ENCODE results near the gene CAMLG. TPM values are rescaled to one million over a fixed set of nuclear protein-coding genes. Genes with fewer than 3 reads are reported as not detected.

CAMLG gene
- polyA plus RNA-seq, 3 donors: 17.5 to 20.8 (median 17.8) TPM

- no CpG with 5 or more reads among the region's 3 CpGs for WGBS (ENCODE audit: insufficient coverage)
- H3K27ac ChIP-seq (ENCODE audit: low read depth in 1 of 2, low read length in 2 of 2): no peak overlapping the region
- no peak for TF ChIP-seq CTCF (IDR thresholded peaks at IDR 0.05)
Measured at GRCh38 chr5:134784946-134785620, 46.7 kb downstream of the CAMLG start.

DNA sequence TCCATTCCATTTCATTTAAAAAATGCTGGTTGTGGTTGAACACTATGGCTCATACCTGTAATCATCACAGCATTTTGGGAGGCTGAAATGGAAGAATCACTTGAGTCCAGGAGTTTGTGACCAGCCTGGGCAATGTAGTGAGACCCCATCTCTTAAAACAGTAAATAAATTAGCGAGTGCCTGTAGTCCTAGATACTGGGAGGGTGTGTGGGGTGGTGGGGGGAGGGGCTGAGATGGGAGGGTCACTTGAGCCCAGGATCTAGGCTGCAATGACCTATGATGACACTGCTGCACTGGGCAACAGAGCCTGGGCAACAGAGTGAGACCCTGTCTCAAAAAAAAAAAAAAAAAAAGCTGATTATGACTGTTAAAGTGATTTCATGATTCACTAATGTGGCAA lies 49.3 kb downstream of the CAMLG start:
- H3K36me3 Mint-ChIP-seq: peaks cover 81 to 98% of the 10 kb centered on the region in 2 donors
- H3K4me2 ChIP-seq (replicated peaks; ENCODE audit: extremely low read depth, low read length, poor library complexity, severe bottlenecking): no peak overlapping the region

More at GRCh38 chr5:134784946-134785620, 46.7 kb downstream of the CAMLG start:
- H4K20me1 ChIP-seq (ENCODE audit: insufficient read depth, low read length): no peaks in the 10 kb centered on the region
- Mint-ChIP-seq H3K9me3 (no peaks in the 10 kb centered on the region), H3K4me1 (no peaks in the 10 kb centered on the region), H3K4me3 (no peak overlapping the region), H3K27ac (no peak overlapping the region), H3K36me3 (peaks cover 73 to 96% of the 10 kb centered on the region in 2 donors), H3K27me3 (ENCODE audit: low read depth in 3 of 3) (no peaks in the 10 kb centered on the region)
- H3K36me3 ChIP-seq (replicated peaks in 1 of 2; ENCODE audit: control insufficient read depth in 1 of 2, insufficient read depth in 2 of 2, low read length in 2 of 2): peaks cover 76 to 97% of the 10 kb centered on the region in 2 donors
- H3K9me3 ChIP-seq (replicated peaks in 1 of 2; ENCODE audit: control insufficient read depth in 1 of 2, insufficient read depth in 1 of 2, low read length in 2 of 2): no peaks in the 10 kb centered on the region
- no peak for DNase-seq
- H3K4me3 ChIP-seq (replicated peaks in 1 of 3; ENCODE audit: low read depth in 2 of 3, low read length in 3 of 3): no peak overlapping the region
- no peaks in the 10 kb centered on the region for H3K27me3 ChIP-seq (ENCODE audit: control insufficient read depth in 2 of 2, insufficient read depth in 2 of 2, low read length in 2 of 2)
- H3K4me2 ChIP-seq (replicated peaks; ENCODE audit: extremely low read depth, low read length, poor library complexity, severe bottlenecking): no peak overlapping the region
- no peak overlapping the region for H3K9ac ChIP-seq (ENCODE audit: insufficient read depth, low read length, poor library complexity, severe bottlenecking)
- H3K79me2 ChIP-seq (ENCODE audit: insufficient read depth, low read length): no peaks in the 10 kb centered on the region
- intact Hi-C loops (cut with micrococcal nuclease): loop anchor here in 1 of 2 donors (5.0 kb wide), 1 partner anchor 32 kb away; no protein-coding TSS in a partner anchor
- H3K4me1 ChIP-seq (ENCODE audit: control insufficient read depth in 1 of 2, insufficient read depth in 2 of 2, low read length in 2 of 2): no peaks in the 10 kb centered on the region
- H2AFZ ChIP-seq (ENCODE audit: insufficient read depth, low read depth, low read length, poor library complexity, severe bottlenecking): no peak overlapping the region

More for the DNA sequence above, 49.3 kb downstream of the CAMLG start:
- H4K20me1 ChIP-seq (ENCODE audit: insufficient read depth, low read length): no peaks in the 10 kb centered on the region
- WGBS (ENCODE audit: insufficient coverage): no CpG with 5 or more reads among the region's 1 CpG
- no peaks in the 10 kb centered on the region for H3K79me2 ChIP-seq (ENCODE audit: insufficient read depth, low read length)
- no peaks in the 10 kb centered on the region for H3K4me1 ChIP-seq (ENCODE audit: control insufficient read depth in 1 of 2, insufficient read depth in 2 of 2, low read length in 2 of 2)
- H3K4me3 ChIP-seq (replicated peaks in 1 of 3; ENCODE audit: low read depth in 2 of 3, low read length in 3 of 3): no peak overlapping the region
- no peaks in the 10 kb centered on the region for H3K27me3 Mint-ChIP-seq (ENCODE audit: low read depth in 3 of 3)
- H3K9me3 ChIP-seq (replicated peaks in 1 of 2; ENCODE audit: control insufficient read depth in 1 of 2, insufficient read depth in 1 of 2, low read length in 2 of 2): no peaks in the 10 kb centered on the region
- H3K36me3 ChIP-seq (replicated peaks in 1 of 2; ENCODE audit: control insufficient read depth in 1 of 2, insufficient read depth in 2 of 2, low read length in 2 of 2): peaks cover 80 to 100% of the 10 kb centered on the region in 2 donors
- H3K9ac ChIP-seq (ENCODE audit: insufficient read depth, low read length, poor library complexity, severe bottlenecking): no peak overlapping the region
- H3K27me3 ChIP-seq (ENCODE audit: control insufficient read depth in 2 of 2, insufficient read depth in 2 of 2, low read length in 2 of 2): no peaks in the 10 kb centered on the region
- intact Hi-C loops (cut with micrococcal nuclease): no loop called here
- H3K9me3 Mint-ChIP-seq: no peaks in the 10 kb centered on the region
- no peak overlapping the region for H3K4me3 Mint-ChIP-seq
- no peak for TF ChIP-seq CTCF (IDR thresholded peaks at IDR 0.05)
- H3K27ac Mint-ChIP-seq: no peak overlapping the region
- no peak overlapping the region for H2AFZ ChIP-seq (ENCODE audit: insufficient read depth, low read depth, low read length, poor library complexity, severe bottlenecking)
- no peaks in the 10 kb centered on the region for H3K4me1 Mint-ChIP-seq
- DNase-seq: no peak
- no peak overlapping the region for H3K27ac ChIP-seq (ENCODE audit: low read depth in 1 of 2, low read length in 2 of 2)
